Choroid plexus epithelial cell (primary cell): Measurements from ENCODE around the gene PTCH2.
"Not testable (repeated sequence)": the region's sequence is repeated elsewhere in the genome, so short reads cannot be mapped to it uniquely, and the experiment has no call there.

Experiments used
- DNase-seq: peaks from one replicate; pipeline ENCODE4 v3.0.0-alpha.2; 2010; ENCODE audit warnings: low read depth
- H3K4me3 ChIP-seq: 2 replicates; pipeline ENCODE4 v1.5.1; 2011; ENCODE audit warnings: low read depth, mild to moderate bottlenecking, control low read depth, low read length, moderate library complexity
- CTCF ChIP-seq: conservative IDR thresholded peaks from 2 replicates; pipeline ENCODE4 v1.5.1; 2011; ENCODE audit warnings: low read depth, mild to moderate bottlenecking, control low read depth, inconsistent platforms, low read length, moderate library complexity

Gene PTCH2

DNA sequence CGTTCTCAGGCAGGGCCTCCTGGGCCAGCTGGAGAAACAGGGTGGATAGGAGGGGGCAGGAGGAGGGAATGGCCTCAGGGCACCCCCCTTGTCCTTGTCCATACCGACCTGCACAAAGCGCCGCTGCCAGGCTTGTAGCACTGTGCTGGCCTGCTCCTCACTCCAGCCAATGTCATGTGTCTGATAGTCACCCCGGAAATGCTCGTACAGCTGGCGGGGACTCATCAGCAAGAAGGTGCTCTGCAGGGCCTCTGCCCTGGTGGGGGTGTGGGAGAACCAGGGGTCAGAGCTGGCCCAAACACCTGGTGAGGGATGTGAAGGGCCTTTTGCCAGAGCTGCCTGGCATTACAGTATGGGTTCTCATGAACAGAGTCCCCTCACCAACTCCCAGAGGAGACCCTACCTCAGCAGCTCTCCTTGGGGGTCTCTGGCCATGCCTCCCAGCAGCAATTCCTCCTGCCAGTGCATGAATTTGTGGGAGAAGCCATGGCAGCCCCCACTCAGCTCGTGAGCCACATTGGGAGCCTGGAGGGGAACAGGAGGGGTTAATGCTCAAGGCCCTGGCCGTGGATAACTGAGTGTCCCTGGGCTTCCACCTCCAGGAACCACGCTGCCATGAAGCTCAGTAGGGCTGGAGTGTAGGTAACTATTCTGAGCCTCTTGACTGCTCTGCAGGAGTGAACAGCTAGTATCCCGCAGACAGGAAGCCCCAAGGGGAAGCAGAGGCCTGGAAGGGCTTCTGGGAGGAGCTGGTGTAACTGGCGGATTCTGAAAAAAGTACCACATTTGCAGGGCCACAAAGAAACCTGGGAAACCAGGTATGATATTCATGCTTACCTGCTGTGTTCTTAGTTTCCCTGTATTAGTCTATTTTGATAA lies 13.3 kb downstream of the PTCH2 start:
- no peak for TF ChIP-seq CTCF
- DNase-seq = no peak
- H3K4me3 ChIP-seq = no peak overlapping the region

DNA sequence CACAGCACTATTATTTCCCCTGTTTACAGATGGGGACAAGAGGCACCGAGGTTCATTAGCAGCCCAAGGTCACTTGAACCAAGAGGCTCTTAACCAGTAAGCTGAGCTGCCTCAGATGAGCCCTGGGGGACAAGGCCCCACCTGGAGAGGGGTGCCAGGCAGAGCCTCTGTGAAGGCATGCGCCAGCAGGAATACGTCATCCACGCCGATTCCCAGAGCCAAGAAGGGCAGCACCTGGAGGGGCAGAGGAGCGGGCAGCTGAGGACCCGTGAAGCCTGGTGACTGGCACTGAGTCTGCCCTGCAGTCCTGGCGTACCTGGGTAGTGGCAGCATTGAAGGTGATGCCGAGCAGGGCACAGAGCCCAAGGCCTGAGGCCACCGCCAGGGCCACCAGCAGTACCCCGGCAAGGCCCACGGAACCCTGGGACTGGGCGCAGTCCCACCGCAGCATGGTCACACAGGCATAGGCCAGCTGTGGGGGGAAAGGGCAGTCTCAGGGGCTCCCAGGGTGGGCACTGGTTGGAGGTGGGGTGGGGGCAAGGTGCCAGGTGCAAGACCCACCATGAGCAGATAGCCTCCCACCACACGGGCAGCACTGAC lies 14.1 kb downstream of the PTCH2 start:
- DNase-seq = no peak
- no peak overlapping the region for H3K4me3 ChIP-seq
- TF ChIP-seq CTCF = no peak

- TF ChIP-seq CTCF = no peak
- H3K4me3 ChIP-seq = no peak overlapping the region
- DNase-seq = no peak
These were observed 14.9 kb downstream of the PTCH2 start for GRCh38 chr1:44828003-44828651.

- no peak for TF ChIP-seq CTCF
- H3K4me3 ChIP-seq = no peak overlapping the region
- DNase-seq = no peak
These were observed 15.7 kb downstream of the PTCH2 start for GRCh38 chr1:44827197-44828002.

DNA sequence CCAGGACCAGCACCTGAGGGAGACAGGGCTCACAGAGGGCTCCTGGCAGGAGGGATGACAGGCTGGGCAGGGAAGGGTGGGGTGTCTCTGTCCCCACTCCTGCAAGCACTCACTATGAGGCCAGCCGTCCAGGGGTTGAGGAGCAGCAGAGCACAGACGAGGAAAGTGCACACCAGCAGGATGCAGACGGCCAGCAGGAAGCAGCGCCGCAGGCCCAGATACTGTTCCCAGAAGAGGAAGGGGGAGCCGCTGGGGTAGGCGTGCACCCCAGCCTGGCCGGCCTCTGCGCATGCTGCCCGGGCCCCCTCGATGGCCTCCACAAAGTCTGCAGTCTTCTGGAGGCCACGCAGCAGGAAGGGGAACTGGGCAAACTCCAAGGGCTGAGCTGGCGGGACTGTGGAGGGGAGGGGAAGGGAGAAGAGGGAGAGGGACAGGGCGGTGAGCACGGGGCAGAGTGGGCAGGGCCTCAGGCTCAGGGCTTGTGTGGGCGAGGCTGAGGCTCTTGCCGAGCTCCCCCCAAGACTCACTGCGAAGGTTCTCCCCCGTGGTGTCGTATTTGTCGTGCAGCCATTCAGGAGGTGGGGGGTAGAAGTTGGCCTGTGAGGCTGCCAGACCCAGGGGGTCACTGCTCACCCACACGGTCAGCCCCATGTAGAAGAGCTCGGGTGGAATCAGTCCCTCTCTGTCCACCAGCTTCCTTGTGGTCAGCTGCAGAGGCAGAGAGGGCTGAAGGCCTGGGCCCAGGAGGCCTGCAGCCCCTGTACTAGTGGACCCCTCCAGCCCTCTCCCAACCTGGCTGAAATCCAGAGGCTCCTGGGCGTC lies 16.5 kb downstream of the PTCH2 start:
- H3K4me3 ChIP-seq = no peak overlapping the region
- DNase-seq = peak; percentile 38
- no peak for TF ChIP-seq CTCF

DNA sequence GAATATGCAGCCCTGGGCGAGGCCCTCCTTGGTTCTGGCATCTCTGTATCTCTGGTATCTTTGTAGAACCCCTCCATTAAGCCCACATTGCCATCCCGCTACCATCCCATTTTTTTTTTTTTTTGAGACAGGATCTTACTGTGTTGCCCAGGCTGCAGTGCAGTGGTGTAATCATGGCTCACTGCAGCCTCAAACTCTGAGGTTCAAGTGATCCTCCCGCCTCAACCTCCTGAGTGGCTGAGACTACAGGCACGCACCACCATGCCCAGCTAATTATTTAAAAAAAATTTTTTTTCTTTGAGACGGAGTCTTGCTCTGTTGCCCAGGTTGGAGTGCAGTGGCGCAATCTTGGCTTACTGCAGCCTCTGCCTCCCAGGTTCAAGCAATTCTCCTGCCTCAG lies 18.7 kb downstream of the PTCH2 start:
- not testable (repeated sequence) for DNase-seq, H3K4me3 ChIP-seq
